ENCODE measurements around the gene UBAP2. TPM values are rescaled to one million over a fixed set of nuclear protein-coding genes. Genes with fewer than 3 reads are reported as not detected.

Gene UBAP2
- total and polyA plus RNA-seq, 2 of the 4 experiments (the other 2 are of a cell fraction), result 12.9 to 25.5 TPM

- Histone ChIP-seq H4K91ac (ENCODE audit: insufficient read depth, low read depth, low read length) (peak overlapping the region; percentile 94), H3K9me1 (ENCODE audit: insufficient read depth, low read length) (peaks cover 10% of the 10 kb centered on the region), H3K27me3 (ENCODE audit: control insufficient read depth, insufficient read depth, low read length) (no peaks in the 10 kb centered on the region), H2BK20ac (ENCODE audit: low read depth, low read length) (peak overlapping the region; percentile 95), H3K14ac (replicated peaks; ENCODE audit: low read depth, low read length) (peak overlapping the region; percentile 94), H3K56ac (ENCODE audit: extremely low read depth, insufficient read depth, low read length) (peak overlapping the region; percentile 32; the same call in 1 of the 2 replicates), H2BK120ac (ENCODE audit: low read depth, low read length) (peak overlapping the region; percentile 95), H4K8ac (ENCODE audit: low read depth in 2 of 2, low read length in 2 of 2) (peak overlapping the region; percentile 83 to 90; a peak in 3 of 4 replicates), H3K18ac (ENCODE audit: low read depth, low read length) (peak overlapping the region; percentile 80), H2BK15ac (ENCODE audit: low read depth, low read length) (peak overlapping the region; percentile 92; the same call in 2 of the 3 replicates), H3K23ac (ENCODE audit: low read depth, low read length) (peak overlapping the region; percentile 97), H4K5ac (ENCODE audit: low read depth, low read length) (peak overlapping the region; percentile 80), H3K36me3 (ENCODE audit: control insufficient read depth, insufficient read depth, low read length) (no peaks in the 10 kb centered on the region), H4K20me1 (ENCODE audit: insufficient read depth, low read length) (peaks cover 4% of the 10 kb centered on the region; the same call in 1 of the 2 replicates), H3K79me1 (ENCODE audit: low read depth in 1 of 2, low read length in 2 of 2) (no peaks in the 10 kb centered on the region; a peak in 1 of 4 replicates), H3K4ac (ENCODE audit: low read depth, low read length) (peak overlapping the region; percentile 95), H2AK9ac (replicated peaks; ENCODE audit: low read depth, low read length, poor library complexity) (peak overlapping the region; percentile 62), H3K4me1 (ENCODE audit: control insufficient read depth, insufficient read depth, low read length) (peaks cover 14% of the 10 kb centered on the region), H3K27ac (ENCODE audit: insufficient read depth, low read length) (peak overlapping the region; percentile 87), H3K4me3 (ENCODE audit: insufficient read depth, low read depth, low read length) (no peak overlapping the region), H2AK5ac (ENCODE audit: low read depth, low read length) (peak overlapping the region; percentile 81; the same call in 1 of the 2 replicates), H3K9ac (ENCODE audit: low read depth, low read length) (peak overlapping the region; percentile 22; the same call in 1 of the 2 replicates), H2AFZ (replicated peaks; ENCODE audit: low read length, poor library complexity) (peak overlapping the region; percentile 84), H3K4me2 (ENCODE audit: low read depth, low read length) (no peak overlapping the region; the same call in 1 of the 2 replicates), H3K9me3 (ENCODE audit: control insufficient read depth, insufficient read depth, low read length) (no peaks in the 10 kb centered on the region), H2BK5ac (ENCODE audit: low read depth, low read length, poor library complexity, severe bottlenecking) (peak overlapping the region; percentile 53)
- dilution Hi-C loops (cut with HindIII; ENCODE audit: low sequenced_read_pairs, unreplicated experiment) (no loop called here), in situ Hi-C loops (cut with MboI; ENCODE audit: low sequenced_read_pairs) (no loop called here), intact Hi-C loops (cut with micrococcal nuclease) (loop anchor here (5.0 kb wide), 1 partner anchor 130 kb away; no protein-coding TSS in a partner anchor)
- WGBS, 2 experiments (ENCODE audit: extremely low coverage in 2 of 2, insufficient read length in 1 of 2), result 89% methylated on average over 1 of the region's 2 CpGs; no CpG with 5 or more reads in 1 of the 2 experiments
- DNase-seq (no peak), ATAC-seq (ENCODE audit: low read depth) (peak; percentile 12)
- BruUV-seq (replicated peaks), result no TSS peak
- ChIA-PET CTCF (interaction anchor here (2.4 to 2.9 kb wide), 2 partner anchors 181 to 259 kb away, joined by 10 to 16 read pairs; no protein-coding TSS in a partner anchor), POLR2A (ENCODE audit: unreplicated experiment) (no interaction called here)
- TF ChIP-seq MAFK (IDR thresholded peaks at IDR 0.05; ENCODE audit: low read depth, low read length) (no peak), CTCF (conservative IDR thresholded peaks at IDR 0.05; ENCODE audit: low read depth, low read length) (no peak)
Measured at GRCh38 chr9:34072410-34072809, 23.7 kb upstream of the UBAP2 start.
